GM15510 (cell line): ENCODE data around the gene SMYD2.
A peak's percentile ranks its signal among the peaks of the same experiment; 100 is the strongest.

Source experiments
- POLR2A ChIP-seq: IDR thresholded peaks from 3 replicates; pipeline ENCODE4 v1.6.1; 2011; ENCODE audit warnings: borderline replicate concordance; ENCODE audit not compliant: insufficient read length; ENCODE audit errors: extremely low read depth

The SMYD2 gene, protein sequence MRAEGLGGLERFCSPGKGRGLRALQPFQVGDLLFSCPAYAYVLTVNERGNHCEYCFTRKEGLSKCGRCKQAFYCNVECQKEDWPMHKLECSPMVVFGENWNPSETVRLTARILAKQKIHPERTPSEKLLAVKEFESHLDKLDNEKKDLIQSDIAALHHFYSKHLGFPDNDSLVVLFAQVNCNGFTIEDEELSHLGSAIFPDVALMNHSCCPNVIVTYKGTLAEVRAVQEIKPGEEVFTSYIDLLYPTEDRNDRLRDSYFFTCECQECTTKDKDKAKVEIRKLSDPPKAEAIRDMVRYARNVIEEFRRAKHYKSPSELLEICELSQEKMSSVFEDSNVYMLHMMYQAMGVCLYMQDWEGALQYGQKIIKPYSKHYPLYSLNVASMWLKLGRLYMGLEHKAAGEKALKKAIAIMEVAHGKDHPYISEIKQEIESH

DNA sequence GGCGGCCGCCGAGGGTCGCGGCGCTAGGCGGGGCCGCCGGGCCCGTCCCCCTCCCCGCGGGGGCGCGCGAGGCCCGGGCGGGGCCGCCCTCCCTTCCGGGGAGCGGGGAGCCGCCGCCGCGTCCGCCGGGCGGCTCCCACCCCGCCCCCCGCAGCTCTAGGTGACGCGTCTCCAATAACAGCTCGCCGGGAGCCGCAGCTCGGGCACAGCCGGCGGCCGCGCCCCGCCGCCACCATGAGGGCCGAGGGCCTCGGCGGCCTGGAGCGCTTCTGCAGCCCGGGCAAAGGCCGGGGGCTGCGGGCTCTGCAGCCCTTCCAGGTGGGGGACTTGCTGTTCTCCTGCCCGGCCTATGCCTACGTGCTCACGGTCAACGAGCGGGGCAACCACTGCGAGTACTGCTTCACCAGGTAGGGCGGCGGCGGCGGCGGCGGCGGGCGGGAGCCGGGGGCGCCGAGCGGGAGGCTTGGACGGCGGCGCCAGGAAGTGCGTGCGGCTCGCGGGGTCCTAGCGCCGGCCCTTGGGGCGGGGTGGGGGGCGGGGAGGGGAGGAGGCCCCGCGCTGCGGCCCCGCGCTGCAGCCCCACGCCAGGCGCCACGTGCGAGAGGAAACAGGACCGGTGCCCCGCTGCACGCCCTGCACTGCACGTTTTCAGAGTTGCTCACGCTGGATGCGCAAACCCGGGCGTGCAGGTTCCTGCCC, at the start of gene SMYD2:
SMYD2 (plus strand) TSS at position 139 of the 699 bp plus-strand sequence; CDS start at position 235, 96 bp downstream.
- peak; percentile 73 for TF ChIP-seq POLR2A

- TF ChIP-seq POLR2A = no peak
Observed at GRCh38 chr1:214233856-214234634, 46.9 kb upstream of the SMYD2 start.

DNA sequence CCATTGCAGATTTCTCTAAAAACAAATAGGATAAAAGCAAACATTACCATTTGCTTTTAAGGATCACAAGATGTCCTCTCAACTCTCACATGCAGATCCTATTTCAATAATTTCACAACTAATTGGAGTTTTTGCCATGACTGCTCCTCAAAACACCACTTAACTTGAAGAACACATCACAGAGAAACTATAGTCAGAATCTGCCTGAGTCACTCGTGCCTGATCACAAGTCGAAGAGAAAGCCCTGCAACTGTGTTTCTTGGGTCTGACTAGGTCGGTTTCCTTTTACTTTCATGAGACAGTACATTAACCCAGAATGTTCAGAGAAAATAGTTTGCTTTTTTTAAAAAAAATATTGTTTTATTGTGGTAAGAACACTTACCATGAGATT, 46.3 kb upstream of the SMYD2 start:
- no peak for TF ChIP-seq POLR2A

DNA sequence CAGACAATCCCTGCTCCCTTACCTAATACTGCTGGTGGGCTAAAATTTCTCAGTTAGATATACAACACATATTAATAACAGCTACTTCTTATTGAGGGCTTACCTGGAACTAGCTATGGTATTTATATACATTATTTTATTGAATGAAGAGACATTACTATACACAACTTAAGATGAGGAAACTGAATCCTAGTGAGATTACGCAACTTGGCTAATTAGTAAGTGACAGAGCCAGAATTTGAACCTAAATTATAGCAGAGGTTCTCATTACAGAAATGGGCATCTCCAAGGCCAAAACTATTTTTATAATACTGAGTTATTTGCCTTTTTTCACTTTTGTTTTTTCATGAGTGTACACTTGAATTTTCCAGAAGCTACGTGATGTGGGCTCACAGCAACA, 44.5 kb upstream of the SMYD2 start:
- no peak for TF ChIP-seq POLR2A

- TF ChIP-seq POLR2A = no peak
Observed at GRCh38 chr1:214241060-214241459, 39.9 kb upstream of the SMYD2 start.

DNA sequence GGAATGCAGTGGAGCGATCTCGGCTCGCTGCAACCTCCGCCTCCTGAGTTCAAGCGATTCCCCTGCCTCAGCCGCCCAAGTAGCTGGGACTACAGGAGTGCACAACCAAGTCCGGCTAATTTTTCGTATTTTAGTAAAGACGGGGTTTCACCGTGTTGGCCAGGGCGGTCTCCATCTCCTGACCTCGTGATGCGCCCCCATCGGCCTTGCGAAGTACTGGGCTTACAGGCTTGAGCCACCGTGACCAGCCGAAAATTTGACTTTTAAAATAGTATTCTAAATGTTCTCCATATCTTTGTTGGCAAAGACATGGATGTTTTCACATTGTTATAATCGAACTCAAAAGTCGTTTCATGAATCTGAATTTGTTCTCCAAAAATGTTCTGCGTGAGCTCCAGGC, 36.7 kb upstream of the SMYD2 start:
- TF ChIP-seq POLR2A = no peak

GRCh38 chr1:214244841-214245240, 36.1 kb upstream of the SMYD2 start:
- TF ChIP-seq POLR2A = no peak

DNA sequence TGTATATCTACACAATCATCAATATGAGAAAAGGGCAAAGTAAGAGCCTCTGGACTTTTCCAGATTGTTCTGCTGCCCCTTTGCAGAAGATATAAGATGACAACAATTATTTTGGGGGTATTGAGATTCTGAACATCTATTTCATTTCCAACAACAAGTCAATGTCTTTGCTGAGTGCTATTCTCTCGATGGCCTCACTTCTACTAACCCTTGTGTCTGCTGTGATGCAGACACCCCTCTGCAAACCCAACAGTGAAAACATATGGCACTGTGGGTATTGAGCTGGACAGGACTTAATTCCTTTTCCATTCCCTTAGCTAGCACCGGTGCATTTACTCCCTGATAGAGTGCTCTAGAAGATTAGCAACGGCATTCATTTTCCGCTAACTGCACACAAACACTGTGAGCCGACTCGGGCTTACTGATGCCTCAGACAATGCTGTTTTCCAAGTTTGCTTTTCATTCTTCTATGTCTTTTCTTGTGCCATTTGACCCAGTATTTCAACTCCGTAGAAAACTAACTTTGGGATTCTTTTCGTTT, 33.4 kb upstream of the SMYD2 start:
- no peak for TF ChIP-seq POLR2A

- no peak for TF ChIP-seq POLR2A
Observed at GRCh38 chr1:214248311-214249085, 32.5 kb upstream of the SMYD2 start.

DNA sequence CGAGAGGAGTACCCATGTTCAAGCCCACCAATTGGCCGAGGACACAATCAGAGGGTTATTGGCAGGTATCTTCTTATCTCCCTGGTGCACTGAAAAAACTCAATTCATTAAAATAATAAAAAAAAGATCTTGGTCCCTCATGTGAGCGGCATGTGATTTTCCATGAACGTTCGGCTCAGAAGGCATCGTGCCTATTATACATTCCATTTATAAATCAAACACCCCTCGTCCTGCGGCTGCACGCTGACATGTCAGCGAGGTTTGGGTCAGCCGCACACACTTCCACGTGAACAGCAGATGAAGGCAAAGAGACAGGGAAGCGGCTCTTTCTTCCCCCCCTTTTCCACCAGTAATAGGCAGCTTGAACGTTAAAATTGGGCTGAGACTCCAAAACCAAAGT, 31.3 kb upstream of the SMYD2 start:
- no peak for TF ChIP-seq POLR2A

DNA sequence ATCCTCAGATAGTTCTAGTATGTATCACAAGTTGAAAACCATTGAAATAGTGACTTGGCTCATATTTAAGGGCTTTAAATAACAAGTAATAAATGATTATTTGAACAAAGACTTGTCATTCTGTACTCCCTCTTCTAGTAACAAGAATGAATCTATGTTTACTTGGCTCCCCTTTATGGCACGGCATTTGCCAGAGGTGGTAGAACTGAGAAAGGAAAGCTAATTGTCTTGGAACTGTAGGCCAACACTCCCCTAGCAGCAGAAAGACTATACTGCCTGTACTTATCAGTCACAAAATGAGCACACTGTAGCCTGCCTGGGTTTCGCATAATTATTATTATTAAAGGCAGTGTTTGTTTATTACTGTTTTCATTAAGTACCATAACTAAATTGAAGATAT, 29.6 kb upstream of the SMYD2 start:
- TF ChIP-seq POLR2A = no peak

DNA sequence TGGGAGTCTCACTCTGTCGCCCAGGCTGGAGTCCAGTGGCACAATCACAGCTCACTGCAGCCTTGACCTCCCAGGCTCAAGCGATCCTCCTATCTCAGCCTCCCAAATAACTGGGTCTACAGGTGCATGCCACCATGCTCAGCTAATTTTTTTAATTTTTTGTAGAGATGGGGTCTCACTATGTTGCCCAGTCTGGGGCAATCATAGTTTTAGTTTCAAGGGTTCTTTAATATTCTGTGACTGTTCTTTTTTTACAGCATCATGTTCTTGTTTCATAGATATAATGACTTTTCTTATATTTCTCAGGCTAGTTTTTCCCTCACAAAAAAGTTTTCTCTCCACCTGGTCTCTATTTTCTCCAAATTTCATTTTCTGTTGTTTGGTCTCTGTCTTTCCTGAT, 25.4 kb upstream of the SMYD2 start:
- no peak for TF ChIP-seq POLR2A

DNA sequence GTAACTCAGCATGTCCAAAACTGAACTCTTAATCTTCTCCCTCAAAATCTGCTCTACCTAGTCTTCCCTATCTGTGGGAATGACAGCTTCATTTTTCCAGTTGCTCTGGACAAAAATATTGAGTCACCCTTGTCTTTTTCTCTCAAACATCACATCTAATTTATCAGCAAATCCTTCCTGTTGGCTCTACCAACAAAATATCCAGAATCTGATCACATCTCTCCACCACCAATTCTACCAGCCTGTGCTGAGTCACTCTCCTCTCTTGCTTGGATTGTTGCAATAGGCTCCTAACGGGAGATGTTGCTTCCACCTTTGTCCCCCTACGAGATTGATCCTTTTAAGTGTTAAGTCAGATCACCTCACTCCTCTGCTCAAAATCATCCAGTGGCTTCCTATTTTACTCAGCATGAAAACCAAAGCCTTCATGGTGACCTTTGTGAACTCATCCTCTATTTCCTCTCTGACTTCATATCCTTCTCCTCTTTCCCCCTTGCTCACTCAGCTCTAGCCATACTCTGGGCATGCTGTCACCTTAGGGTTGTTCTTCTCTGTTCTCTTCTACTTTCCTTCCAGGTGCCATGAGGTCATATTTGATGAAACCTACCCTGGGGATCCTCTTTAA, 21.5 kb upstream of the SMYD2 start:
- no peak for TF ChIP-seq POLR2A

DNA sequence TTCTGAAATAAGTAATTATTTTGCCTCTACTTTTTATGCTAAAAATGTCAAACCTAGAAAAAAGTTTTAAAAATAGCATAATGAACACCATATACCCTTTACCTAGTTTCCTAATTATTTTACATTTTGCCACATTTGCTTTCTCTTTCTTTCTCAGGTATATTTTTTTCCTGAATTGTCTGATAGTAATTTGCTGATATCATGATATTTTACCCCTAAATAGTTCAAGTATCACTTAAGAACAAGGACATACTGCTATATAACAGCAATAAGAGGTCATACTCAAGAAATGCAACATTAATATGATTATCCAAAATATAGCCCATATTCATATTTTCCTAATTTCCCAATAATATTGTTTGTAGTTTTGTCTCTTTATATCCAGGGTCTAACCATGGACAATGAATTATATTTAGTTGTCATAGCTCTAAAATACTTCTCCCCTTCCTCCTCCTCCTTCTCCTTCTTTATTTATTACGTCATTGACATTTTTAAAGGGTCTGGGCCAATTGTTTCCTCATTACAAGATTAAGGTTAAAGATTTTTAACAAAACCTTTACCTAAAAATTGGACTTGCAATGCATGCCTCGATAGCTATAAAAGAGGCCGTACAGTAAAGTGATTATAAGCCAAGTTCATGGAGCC, 20.3 kb upstream of the SMYD2 start:
- TF ChIP-seq POLR2A = no peak
